Measurements from ENCODE around the gene SETD7.
A peak's percentile ranks its signal among the peaks of the same experiment; 100 is the strongest.

Gene SETD7

DNA sequence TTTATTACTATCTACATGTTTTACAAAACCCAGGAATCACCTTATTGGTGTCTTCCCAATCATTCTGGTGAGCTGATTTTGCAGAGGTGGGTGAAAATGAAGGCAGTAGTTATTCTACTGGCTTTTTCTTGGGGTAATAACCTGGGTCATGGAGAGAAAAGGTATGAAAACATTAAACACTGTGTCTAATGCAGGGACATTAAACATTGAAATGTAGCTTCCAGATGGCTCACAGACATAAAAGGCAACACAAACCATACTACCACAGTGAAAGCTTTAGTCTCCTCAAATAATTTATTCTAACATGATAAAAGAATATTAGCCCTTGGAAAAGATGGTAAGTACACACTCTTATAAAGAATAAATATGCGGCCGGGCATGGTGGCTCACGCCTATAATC is 8.0 kb downstream of the SETD7 start:
- DNase-seq, result no peak

GRCh38 chr4:139540632-139541031 is 15.4 kb downstream of the SETD7 start:
- no peak for DNase-seq

GRCh38 chr4:139540161-139540560 is 15.9 kb downstream of the SETD7 start:
- DNase-seq, result no peak

DNA sequence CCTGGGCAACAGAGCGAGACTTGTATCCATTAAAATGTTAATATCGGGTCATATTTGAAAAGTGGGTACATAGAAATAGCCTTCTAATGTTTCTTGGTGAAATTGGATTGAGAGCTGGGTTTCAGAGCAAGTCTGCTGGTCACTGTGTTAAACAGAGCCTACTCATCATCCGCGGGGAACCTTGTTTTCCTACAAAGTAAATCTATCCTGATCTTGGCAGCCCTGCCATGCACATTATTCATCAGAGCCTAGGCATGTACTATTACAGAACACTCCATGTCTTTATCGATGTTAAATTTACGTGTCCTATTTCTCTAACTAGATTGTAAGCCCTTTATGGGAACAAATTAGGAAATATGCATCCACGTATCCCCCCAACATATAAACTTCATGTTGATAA is 18.7 kb downstream of the SETD7 start:
- no peak for DNase-seq

- DNase-seq, result no peak
These were observed 20.2 kb downstream of the SETD7 start for GRCh38 chr4:139535871-139536234.

DNA sequence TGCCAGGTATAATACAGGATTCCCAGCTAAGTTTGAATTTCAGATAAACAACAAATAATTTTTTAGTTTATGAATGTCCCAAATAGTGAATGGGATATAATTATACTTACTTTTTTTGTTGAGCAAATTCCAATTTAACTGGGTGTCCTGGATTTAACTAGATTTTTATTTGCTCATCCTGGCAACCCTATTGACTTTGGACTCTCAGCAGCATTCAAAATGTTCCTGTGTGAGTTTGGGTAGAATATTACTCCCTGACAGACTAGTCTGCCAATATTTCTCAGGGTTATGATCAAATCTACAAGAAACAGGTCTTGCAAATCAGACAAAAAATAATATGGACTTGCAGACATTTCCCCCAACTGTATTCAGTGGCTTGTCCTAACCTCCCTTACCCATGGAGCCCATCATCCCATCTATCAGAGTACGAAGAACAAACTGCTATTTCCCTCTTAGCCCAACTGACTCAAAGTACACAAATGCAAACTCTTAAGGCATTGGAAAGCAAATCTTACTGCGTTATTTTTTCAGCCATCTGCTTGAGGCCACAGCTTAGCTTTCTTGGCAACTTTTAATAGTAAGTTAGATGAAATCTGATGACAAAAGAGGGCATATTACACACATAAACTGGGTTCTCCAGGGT is 20.7 kb downstream of the SETD7 start:
- DNase-seq, result no peak

DNA sequence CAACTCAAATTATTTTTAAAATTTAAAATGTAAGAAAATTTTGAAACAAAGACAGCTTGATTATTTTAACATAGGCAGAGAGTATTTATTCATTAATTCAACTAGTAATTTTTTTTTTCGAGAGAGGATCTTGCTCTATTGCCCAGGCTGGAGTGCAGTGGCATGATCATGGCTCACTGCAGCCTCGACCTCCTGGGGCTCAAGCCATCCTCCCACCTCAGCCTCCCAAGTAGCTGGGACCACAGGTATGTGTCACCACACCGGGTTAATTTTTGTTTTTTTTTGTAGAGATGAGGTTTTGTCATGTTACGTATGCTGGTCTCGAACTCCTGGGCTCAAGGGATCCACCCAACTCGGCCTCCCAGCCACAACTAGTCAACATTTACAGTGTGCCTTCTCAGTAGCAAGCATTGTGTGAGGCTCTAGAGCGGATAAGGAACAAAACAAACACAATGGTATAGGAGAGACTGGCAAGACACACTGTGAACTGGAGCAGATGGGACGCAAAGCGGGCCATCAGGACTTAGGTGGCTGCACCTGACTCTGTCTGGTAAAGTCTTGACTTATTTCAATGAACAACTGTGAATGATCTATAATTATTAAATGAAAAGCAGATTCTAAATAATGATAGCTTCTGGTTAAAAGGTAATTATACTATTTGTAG is 21.6 kb downstream of the SETD7 start:
- no peak for DNase-seq

GRCh38 chr4:139533511-139533910 is 22.5 kb downstream of the SETD7 start:
- no peak for DNase-seq

DNA sequence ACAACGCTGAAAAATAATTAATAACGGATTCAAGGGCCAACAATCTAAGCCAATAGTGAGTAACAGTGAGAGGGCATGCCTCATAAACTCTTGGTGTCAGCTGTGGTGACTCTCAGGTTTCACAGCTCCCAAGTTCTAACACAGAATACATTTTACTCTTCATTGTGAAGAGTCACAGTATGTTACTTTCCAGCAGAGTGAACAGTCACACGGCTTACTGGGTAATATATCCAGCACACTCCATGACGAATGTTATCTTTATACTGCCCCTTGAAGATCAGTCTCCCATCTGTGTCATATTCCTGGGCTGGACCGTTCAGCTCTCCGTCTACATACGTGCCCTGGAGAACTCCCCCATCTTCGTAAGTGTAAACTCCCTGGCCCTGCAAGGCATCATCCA is 23.1 kb downstream of the SETD7 start:
- no peak for DNase-seq

DNA sequence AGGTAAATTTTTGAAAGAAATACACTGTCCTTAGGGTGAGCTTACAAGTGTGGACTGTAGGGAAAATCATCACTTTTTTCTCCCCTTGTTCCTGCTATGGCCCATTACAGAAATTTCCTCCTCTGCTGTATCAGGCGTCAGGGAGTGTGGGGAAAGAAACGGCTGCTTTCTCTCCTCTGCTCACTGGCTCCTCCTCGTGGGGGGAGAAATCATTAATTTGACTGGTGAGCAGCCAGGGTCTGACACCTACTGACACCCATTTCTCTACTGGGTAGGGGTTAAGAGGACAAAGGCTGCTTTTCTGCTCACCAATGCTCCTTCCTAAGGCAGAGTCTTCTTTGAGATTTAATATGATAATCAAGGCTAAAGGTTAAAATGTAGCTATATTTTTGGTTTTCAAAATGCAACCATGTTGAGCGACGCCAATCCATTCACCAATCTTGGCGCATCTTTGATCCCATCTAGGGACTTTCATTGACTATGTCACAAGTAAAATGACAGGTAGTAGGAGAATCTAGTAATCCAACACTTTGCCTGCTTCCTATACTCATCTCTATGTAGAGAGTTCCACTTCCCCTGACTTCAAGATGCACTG is 25.1 kb downstream of the SETD7 start:
- DNase-seq, result peak; percentile 61

DNA sequence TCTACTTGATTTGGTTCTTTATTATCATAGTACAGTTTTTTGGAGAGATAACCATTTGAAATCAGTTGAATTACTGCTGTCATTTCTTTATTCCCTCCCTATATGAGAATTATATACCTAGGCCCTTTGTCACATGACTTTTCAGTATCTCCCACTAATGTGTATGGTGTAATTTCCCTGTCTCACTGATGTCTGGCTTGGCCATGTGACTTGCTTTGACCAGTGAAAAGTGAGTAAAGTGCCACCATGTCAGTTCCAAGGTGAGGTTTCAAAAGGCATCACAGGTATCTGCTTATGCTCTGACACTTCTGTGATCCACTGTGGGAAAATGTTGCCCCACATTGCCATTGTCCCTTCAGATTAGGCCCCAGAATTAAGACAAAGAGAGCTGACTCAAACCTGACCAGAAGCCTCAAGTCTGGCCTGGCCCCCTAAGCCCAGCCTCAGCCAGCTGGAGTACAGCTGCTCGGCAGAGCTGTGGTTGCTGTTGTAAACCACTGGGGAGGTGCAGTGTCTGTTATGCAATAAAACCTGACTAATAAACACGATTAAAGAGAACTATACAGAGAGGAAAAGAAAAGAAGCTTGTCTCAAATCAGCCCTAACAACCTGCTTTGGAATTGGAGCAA is 27.5 kb downstream of the SETD7 start:
- DNase-seq, result no peak

DNA sequence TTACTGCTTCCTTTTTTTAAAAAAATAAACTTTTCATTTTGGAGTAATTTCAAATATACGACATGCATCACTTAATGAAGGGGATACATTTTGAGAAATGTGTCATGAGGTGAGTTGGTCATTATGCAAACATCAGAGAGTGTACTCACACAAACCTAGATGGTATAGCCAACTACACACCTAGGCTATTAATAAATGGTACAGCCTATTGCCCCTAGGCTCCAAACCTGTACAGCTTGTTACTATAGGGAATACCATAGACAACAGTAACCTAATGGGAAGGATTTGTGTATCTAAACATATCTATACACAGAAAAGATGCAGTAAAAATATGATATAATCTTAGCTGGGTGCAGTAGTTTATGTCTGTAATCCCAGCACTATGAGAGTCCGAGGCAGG is 29.1 kb downstream of the SETD7 start:
- DNase-seq, result no peak

GRCh38 chr4:139525414-139525813 is 30.6 kb downstream of the SETD7 start:
- no peak for DNase-seq

DNA sequence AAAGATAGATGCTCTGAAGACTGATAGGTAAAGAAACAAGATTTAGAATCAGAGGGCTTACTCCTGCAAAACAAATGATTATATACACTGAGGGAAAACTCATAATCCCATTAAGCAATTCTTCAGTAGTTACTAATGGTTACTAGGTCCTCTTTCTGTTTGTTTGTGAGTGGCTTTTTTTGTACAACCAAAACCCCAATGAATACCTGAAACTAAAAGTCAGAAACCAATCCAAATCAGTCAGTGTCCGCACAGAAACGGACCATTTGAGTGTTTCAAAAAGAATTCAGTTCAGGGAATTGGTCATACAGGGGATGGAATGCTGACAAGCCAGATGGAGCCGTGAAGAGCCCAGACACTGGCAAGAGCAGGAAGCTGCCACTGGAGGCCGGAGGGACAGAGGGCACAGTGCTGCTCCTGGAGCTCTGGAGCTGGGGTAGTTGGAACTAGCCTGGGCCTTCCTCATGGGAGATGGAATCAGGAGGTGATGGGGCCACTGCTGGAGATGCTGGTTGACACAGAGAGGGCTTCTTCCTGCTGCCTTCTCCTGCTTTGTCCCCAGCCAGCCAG is 31.9 kb downstream of the SETD7 start:
- no peak for DNase-seq

GRCh38 chr4:139523076-139523475 is 32.9 kb downstream of the SETD7 start:
- no peak for DNase-seq

DNA sequence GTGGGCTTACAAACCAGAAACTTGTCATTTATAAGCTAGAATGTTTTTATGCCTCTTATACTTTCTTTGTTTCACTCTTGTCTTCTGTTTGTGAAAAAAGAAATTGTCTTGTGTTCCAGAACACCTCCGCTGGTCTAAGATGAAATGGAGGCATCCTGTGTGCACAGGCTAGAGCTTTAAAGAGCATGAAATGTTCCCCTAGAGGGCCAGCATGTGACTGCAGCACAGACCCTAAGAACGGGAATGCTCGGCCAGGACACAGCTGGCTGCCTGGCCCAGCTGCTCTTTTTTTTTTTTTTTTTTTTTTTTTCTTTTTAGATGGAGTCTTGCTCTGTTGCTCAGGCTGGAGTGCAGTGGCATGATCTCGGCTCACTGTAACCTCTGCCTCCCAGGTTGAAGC is 33.6 kb downstream of the SETD7 start:
- no peak for DNase-seq

- DNase-seq, result no peak
These were observed 34.1 kb downstream of the SETD7 start for GRCh38 chr4:139521754-139522401.

DNA sequence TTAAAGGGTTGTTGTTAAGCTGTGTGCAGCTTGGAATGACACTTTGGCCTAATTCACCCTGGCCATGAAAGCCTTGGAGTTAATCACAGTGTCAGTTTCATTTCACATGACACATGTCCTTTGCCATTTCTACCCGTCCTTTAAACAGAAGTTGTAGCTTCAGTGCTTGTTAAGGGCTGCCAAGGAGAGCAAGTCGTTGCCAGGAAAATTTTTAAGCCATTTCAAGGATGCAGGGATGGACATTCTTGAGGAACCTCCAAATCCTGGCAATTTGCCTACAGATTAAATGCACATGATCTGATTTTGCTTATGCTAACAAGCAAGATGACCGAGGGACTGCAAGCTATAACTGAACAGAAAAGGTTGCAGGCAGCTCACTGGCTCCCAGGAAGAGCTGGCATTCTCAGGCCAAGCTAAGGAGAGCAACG is 40.5 kb downstream of the SETD7 start:
- no peak for DNase-seq

DNA sequence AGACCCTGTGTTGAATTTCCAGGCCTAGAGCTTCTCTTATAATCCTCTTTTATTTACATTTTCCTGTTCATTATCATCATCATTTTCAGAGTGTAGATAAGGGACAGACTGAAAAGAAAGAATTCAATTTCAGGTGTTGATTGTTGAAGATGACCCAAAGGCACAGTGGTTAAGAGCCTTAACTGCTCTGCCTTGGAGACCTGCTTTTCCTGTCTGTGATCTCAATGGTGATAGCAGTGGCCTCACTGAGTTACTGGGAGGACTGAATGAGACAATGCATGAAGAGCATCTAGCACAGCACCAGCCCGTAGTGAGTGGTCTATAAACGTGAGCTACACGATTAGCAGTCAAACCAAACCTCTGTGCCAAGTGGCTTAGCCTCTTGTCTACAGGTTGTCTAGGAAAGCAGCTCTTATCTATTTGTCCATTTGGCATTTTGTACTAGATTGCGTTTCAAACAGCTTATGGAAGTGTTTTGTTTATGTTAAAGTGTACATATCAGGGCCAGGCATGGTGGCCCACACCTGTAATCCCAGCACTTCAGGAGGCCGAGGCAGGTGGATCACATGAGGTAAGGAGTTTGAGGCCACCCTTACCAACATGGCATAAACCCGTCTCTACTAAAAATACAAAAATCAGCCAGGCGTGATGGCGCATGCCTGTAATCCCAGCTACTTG is 41.5 kb downstream of the SETD7 start:
- no peak for DNase-seq

- no peak for DNase-seq
These were observed 44.7 kb downstream of the SETD7 start for GRCh38 chr4:139511320-139511719.

- no peak for DNase-seq
These were observed 46.1 kb downstream of the SETD7 start for GRCh38 chr4:139509727-139510410.

All from activated CD4-positive, alpha-beta T cell treated with anti-CD3 and anti-CD28 coated beads, Interleukin-2, amount 50 U/mL, for 1 hour (primary cell).